GM15510 (cell line): Measurements from ENCODE around the gene OTUD5.

ENCODE experiments used
- POLR2A ChIP-seq: IDR thresholded peaks from 3 replicates; pipeline ENCODE4 v1.6.1; 2011; ENCODE audit warnings: borderline replicate concordance; ENCODE audit not compliant: insufficient read length; ENCODE audit errors: extremely low read depth

OTUD5 gene

DNA sequence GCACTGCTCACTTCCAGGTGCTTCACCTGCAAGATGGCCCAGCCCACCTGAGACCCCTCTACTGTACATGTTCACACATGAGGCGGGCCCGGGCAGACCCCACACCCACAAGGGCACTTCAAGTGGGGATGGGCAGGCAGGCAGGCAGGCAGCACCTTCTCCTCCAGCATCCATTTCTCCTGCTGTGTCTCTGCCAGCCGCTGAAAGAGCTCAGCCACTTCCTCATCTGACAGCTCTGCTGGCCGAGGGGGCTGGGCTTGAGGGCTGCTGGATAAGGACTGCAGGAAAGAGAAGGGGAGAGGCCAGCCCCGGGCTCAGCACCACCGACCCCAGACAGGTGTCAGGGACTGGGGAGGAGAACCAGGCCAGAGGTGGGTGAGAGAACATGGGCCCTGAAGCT, 18.7 kb upstream of the OTUD5 start:
- no peak for TF ChIP-seq POLR2A

DNA sequence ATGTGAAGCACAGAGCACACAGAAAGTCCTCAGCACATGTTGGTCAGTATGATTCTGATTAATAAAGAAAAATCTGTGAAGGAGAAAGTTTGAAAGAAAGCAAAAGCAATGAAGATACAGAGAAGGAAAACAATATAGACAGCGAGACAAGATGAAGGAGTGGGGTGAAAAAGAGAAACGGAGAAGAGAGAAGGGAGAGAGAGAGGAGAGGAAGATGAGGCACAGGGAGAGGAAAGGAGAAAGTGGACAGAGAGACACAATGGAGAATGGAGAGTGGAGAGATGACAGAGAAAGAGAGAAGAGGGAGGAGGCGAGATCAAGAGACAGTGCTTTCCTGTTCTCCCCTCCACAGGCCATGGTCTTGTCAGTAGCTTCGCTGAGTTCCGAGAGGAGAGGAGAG, 18.1 kb upstream of the OTUD5 start:
- TF ChIP-seq POLR2A: no peak

DNA sequence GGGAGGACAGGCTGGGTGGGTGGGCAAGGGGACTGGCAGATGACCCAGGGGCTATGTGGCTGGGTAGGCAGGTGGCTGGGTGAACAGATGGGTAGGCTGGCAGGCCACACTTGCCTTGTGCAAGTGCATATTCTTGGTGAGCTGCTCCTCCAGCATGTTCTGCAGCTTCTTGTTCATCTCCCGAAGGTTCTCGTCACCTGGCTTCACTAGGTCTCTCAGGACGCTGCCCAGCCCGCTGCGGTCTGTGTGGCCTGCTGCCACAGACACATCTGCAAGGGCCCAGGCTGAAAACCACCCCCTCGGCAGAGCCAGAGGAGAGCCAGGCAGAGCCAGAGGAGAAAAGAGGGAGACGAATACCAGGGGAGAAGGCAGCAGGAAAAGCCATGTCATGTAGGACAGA, 17.6 kb upstream of the OTUD5 start:
- no peak for TF ChIP-seq POLR2A

DNA sequence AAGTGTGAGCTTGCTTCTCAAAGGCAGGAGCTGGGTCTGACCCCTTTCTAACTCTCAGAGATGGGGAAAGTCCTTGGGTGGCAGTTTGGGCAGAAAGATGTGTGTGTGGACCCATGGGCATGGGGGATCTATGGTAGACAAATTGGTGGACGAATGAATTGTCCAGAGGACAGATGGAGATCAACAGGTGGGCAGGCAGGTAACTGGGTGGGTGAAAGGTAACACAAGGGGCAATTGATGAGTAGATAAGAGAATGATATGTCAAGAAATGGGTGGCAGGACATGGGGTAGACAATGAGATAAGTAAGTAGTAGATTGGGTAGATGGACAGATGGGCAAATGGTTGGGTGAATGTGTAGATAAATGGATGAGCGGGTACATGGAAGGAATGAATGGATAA, 17.2 kb upstream of the OTUD5 start:
- TF ChIP-seq POLR2A: no peak

DNA sequence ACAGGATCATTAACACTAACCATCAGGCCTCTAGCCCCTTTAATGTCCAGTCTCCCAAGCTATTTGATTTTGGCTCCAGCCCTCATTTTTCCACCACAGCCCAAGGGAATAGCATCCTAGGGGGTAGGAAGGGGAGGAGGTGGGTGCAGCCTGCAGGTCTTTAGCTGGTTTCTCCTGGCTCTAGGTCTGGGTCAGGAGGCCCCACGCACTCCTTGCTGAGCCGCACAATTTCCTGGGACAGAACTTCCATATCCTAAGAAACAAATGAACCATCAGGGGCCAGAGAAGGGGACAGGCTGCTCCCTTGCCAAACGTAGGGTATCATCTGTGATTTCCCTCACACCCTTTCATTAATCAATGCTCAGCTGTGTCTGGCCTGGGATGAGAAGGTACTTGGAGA, 16.6 kb upstream of the OTUD5 start:
- TF ChIP-seq POLR2A: no peak

DNA sequence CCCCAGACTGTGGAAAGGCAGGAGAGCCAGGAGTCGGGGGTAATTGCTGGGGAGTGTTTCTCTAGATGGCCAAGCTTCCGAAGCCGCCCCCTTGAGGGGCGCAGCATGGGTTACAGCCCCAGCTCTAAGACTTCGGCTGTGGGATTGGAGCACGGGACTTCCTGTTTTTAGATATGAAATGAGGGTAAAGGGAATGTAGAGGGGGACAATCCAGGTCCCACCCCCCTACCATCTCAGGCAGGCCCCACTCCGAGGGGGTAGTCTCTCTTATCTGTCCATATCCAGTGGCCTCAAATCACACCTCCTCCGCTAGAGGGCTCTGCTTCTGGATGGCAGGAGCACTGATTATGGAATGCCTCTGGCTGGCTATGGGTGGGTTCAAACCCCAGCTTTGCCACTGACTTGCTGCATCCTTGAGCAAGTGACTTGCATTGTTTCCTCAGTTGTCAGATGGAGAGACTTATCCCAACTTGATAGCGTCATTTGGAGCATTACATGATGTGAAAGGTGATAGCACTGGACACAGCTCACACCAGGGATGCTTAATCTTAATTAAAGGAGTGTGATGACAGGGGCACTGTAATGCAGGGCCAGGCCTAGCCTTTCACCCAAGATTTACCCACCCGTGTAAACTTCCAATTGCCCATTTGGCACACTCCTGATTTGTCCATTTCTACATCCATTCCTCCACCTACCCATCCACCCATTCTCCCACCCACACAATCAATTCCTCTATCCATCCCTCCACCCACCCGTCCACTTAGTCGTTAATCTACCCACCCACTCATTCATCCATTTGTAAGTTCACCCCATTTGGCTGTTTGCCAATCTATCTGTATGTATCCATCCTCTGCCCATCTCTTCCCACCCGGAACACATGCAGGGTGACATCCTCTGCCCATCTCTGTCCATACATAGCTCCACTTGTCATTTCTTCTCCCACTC, 15.1 kb upstream of the OTUD5 start:
- TF ChIP-seq POLR2A: no peak

DNA sequence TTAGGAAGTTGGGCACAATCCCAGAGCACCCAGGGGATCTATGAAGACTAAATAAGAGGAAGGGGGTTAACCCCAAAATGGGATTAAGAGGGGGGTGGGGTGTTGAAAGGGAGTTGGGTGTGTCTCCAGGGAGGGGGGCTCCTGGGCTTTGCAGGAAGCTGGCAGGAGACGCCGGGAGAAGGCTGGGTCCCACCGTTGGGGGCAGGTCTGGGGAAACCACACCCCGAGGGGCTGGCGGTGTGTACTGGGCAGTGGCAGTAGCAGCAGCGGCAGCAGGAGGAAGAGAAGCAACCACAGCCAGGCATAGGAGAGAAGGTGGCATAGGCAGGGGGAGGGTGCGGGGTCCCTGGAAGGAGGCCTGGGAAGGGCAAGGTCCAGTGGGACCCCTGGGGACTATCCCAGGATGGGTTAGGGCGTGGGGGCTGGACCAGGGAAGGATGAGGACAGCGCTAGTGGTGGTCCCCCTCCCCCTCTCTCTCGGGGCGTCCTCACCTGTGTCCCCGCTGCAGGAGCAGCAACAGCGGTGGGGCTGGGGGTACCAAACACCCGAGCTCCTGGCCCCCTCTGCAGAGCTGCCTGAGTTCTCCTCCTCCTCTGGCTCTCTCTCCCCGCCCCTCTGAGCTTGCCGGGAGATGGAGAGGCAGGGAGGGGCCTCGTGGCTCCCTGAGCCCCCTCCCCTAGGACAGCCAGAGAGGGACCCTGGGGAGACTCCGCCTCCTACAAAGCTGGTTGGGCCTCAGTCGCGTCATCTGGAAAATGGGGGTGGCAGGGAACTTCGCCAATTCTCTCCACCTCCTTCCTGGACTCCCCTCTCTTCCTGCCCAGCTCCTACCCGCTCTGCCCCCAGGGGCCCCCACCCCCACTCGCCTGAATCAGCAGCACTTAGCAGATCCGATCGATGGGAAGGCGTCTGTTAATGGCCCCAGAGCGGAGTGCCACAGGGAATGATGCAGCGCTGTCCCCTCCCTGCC, 14.1 kb upstream of the OTUD5 start, which contains the start of gene KCND1:
KCND1 (minus strand) TSS at position 596 of the 971 bp plus-strand sequence. CDS start 1,573 bp downstream, outside the sequence.
- no peak for TF ChIP-seq POLR2A

DNA sequence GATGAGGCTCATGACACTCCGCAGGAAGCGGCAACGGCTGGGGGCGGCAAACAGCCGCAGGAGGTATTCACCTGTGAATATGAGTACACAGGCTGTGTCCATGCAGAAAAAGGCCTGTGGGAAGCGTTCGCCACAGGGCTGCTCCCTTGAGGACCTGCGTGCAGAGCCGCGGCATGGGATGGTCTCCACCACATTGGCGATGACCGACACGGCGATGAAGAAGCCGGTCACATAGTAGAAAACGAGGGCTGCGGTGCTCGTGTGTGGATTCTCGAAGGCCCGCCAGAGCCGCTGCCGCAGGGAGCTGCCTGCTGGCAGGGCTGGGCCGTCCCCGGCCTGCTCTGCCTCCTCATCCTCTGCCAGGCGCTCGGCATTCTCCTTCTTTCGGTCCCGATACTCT, 12.1 kb upstream of the OTUD5 start:
- no peak for TF ChIP-seq POLR2A

DNA sequence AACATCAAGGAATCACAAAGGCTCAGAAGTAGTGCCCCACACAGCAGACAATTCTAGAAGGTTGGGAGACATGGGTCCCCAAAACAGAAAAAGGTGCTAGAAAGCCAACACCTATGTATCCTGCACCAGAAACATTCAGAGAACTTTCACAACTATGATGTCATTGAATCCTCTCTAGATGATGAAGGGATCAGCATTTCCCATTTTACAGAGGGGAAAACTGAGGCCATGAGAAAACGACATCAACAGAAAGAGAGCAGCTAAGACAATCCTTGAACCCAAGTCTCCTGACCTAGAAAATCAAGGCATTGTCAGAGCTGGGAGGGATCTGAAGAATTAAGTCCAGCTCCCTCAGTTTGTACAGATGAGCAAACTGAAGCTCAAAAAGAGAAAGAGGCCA, 11.0 kb upstream of the OTUD5 start:
- no peak for TF ChIP-seq POLR2A

DNA sequence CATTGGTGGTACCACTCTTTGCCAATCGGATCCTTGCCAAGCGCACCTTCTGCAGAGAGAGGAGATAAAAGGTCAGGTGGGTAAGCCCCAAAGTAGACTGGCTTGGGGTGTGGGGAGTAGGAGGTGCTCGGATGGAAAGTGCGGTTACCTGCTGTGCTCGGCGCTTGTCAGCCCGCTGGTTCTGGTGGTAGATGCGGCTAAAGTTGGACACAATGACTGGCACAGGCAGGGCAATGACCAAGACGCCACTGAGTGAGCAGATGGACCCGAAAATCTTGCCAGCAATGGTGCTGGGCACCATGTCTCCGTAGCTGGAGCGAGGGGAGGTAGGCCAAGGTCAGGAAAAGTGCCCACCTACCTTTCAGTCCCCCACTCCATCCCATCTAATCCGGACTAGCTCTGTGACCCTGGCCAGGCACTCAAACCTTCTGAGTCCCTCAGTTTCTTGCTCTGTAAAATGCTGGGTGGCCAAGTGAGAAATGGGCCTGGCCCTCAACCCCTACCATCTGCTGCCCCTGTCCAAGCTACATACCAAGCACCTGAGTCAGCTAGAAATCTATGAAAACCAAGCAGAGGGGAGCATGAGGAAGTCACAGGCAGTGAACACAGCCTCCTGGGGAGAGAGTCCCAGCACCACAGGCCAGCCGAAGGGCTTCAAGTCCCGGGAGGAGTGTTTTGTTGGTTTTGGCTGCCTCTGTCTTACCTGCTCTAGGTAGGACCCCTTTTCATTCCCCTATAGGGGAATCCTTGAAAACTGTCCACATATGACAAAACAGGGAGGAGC, 9.6 kb upstream of the OTUD5 start:
- no peak for TF ChIP-seq POLR2A

DNA sequence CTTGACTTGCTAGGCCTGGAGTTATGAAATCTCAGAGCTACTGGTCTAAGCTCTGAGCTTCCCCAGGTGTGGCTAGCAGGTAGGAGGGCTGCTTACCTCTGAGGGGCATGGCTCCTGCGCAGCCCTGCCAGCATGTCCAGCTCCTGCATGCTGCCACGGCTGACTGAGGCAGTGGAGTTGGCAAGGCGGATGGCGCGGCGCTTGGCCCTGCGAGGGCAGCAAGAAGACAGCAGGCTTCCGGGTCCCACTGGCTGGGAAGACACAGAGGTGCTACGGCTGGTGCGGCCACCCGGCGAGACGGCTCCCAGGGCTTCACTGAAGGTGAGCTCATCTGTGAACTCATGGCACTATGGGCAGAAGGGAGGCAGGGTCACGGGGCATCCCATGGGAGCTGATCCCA, 8.6 kb upstream of the OTUD5 start:
- TF ChIP-seq POLR2A: no peak

DNA sequence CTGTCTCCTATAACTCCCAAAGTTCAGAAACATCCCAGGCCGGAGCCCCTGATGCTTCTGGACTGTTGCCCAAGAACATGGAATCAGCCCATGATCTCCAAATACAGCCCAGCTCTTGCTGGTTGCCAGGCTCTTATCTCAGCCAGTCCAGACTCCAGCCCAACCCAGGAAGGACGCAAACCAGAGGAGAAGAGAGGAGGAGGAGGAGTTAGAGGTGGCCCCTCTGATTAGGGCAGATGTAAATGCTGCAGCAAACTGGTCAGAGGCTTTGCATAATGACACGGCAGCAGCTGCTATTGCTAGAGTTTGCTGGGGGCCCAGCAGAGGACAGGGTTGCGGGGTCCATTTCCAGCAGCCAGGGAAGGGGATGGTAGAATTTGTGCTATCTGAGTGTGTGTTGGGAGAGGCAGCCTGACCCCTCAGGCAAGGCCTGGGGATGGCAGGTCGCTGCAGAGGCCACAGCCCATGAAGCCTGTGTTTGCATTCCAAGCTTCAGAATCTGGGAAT, 4.2 kb upstream of the OTUD5 start:
- no peak for TF ChIP-seq POLR2A

DNA sequence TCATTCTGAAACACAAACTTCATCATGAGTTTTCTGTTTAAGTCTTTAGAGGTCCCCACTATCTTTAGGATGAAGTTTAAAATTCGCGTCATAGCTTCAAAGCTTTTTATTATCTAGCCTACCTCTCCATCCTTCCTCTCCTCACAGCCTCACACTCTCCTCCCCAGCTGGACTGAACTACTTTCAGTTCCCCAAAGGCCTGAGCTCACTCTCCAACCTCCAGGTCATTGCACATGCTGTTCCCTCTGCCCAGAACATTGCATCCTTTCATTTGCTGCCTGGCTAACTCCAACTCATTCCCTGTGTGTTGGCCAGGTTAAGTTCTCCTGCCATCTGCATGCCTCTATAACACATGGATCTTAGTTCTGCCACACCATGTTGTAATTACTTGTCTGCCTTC, 2.9 kb upstream of the OTUD5 start:
- TF ChIP-seq POLR2A: no peak

DNA sequence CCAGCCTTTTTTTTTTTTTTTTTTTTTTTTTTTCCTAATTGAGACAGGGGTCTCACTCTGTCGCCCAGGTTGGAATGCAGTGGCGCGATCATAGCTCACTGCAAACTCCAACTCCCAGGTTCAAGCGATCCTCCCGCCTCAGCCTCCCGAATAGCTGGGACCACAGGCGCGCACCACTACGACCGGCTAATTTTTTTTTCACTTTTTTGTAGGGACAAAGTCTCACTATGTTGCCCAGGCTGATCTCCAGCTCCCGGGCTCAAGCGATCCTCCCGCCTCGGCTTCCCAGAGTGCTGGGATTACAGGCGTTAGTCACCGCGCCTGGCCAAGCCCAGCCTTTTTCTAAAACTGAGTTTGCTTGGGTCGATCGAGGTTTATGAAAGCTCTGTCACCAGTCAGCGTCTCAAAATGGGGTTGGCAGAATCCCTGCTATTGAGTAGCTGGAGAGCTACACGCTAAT, 1.3 kb upstream of the OTUD5 start:
- TF ChIP-seq POLR2A: no peak
